ENCODE measurements around the gene PPP1R7.

PPP1R7 gene

DNA sequence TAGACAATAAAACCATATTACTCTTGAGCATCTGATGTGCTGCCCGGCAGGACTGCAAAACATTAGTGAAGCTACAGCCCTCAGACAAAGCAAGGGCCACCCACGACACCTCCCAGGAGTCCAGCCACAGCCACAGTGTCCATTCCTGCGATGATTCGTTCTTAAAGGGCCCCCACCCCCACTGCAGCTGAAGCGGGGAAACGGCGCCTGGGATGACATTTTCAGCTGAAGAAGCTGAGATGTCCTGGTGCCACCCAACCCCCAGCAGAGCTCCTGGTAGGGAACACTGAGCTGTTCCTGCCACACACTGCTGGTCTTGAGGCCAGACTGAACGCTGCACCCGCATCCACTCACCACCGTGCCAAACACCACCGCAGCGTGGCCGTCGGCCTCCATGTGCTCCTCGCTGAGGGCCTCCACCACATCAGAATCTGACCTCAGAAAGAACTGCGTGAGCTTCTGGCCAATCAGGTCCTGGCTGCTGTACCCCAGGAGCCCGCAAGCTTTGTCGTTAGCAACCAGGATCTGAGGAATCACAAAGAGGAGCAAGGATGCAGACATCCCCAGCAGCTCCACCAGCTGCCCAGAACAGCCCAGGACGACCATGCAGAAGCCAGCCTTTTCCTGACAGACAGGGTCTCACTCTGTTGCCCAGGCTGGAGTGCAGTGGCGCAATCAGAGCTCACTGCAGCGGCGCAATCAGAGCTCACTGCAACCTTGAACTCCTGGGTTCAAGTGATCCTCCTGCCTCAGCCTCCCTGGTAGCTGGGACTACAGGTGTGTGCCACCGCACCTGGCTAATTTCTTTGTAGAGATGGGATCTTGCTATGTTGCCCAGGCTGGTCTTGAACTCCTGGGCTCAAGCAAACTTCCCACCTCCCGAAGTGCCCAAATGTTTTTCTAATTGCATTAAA lies 10.5 kb upstream of the PPP1R7 start:
- no peak for DNase-seq (ENCODE audit: low read depth in 2 of 2)

- no peak for DNase-seq (ENCODE audit: low read depth in 2 of 2)
These were observed 9.8 kb upstream of the PPP1R7 start for GRCh38 chr2:241140445-241140840.

GRCh38 chr2:241141214-241141770 lies 9.0 kb upstream of the PPP1R7 start:
- DNase-seq (ENCODE audit: low read depth in 2 of 2), result no peak

- DNase-seq (ENCODE audit: low read depth in 2 of 2), result no peak
These were observed 8.2 kb upstream of the PPP1R7 start for GRCh38 chr2:241142063-241142462.

DNA sequence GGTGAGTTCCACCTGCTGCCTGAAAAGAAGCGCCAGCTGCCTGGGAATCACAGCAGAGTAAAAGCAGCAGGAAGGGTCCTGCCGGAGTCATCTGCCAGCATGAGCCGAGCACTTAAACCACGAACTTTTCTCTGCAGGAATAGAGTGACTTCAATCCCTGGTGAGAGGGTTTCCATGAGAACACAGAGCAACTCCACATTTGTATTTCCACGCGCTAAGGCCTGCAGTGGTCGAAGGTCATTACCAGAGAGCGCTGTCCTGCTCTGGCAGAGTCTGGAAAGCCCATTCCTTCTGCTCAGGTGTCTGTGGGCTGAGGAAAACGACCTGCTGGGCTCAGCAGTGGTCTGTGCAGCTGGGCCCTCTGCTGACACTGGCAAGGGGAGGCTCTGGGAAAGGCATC lies 7.7 kb upstream of the PPP1R7 start:
- DNase-seq (ENCODE audit: low read depth in 2 of 2), result no peak

GRCh38 chr2:241146286-241146685 lies 4.0 kb upstream of the PPP1R7 start:
- no peak for DNase-seq (ENCODE audit: low read depth in 2 of 2)

GRCh38 chr2:241147336-241147735 lies 2.9 kb upstream of the PPP1R7 start:
- DNase-seq (ENCODE audit: low read depth in 2 of 2), result no peak

- DNase-seq (ENCODE audit: low read depth in 2 of 2), result no peak
These were observed 2.0 kb upstream of the PPP1R7 start for GRCh38 chr2:241148239-241148638.

DNA sequence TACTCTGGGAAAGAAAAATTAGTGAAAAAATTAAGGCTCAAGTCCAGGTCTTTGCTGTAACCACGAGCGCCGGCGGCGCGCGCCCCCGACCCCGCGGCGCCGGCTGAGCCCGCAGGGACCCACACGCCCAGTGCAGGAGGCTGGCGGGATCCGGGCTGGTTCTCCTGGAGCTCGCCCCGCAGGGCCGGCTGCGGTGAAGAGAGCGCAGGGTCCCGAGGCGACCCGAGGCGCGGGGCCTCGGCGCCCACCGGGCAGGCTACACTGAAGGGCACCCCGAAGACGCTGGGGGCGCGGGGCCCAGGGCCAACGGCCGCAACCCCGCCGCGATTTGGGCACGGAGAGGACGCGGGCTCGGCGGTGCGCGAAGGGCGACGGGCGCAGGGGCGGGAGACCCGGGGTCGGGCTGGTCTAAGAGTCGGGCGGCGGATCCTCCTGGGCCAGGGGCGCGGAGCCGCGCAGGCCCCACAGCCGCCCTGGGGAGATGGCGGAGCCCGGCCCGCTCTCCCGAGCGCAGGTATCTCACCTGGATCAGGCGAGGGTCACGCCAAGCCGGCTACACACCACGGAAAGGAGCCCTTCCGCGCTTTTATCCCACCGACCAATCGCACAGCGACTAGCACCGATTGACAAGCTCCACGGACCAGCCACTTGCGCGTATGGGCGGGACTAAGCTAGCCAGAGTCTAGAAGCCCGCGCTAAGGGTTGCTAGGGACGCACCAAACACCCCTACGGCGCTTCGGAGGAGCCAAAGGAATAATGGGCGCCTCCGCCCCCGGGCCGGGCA lies 1.2 kb upstream of the PPP1R7 start, which contains the start of gene PASK:
Gene PASK (minus strand): TSS at position 582 of the 784 bp plus-strand sequence. CDS start 6,440 bp downstream, outside the sequence.
- peak; percentile 71 to 74 for DNase-seq (ENCODE audit: low read depth in 2 of 2)

- DNase-seq (ENCODE audit: low read depth in 2 of 2), result no peak
These were observed 667 bp upstream of the PPP1R7 start for GRCh38 chr2:241149675-241149924.

DNA sequence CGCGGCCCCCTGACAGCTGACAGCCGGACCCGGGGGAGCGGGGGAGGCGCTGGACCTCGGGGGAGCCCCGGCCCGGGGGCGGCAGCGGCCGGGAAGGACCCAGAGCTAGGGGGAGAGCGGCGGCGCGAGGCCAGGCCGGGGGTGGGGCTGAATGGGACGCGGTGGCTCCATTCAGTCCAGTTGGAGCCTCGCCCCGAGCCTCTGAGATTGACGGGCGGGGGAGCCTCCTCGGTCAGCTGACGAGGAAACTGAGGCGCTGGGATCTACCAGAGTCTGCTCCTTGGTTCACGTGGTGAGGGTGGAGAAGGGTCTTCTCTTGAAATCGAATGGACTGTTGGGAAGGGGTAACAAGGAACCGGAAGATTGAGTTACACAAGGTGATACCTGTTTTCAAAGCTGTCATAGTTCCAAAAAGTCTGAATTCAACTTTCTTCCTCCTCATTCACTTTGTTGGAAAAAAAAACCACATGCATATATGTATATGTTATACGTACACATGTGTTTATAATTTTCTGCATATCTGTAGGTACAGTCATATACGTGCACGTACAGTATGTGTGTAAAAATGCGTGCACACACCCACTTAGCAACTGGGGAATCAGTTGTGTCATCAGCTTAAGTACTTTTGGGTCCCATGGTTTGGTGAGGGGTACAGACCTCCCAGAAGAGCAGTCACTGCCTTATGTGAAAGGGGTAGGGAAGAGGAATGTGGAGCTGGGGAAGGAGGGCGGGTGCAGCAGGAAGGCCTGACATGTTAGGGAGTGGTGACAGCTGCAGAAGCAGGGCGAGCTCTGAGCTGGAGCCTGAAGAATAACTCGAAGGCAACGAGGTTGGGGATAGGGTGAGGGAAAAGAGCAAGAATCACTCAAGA lies 628 bp downstream of the PPP1R7 start:
- no peak for DNase-seq (ENCODE audit: low read depth in 2 of 2)

GRCh38 chr2:241151934-241152660 lies 1.8 kb downstream of the PPP1R7 start:
- DNase-seq (ENCODE audit: low read depth in 2 of 2), result no peak

DNA sequence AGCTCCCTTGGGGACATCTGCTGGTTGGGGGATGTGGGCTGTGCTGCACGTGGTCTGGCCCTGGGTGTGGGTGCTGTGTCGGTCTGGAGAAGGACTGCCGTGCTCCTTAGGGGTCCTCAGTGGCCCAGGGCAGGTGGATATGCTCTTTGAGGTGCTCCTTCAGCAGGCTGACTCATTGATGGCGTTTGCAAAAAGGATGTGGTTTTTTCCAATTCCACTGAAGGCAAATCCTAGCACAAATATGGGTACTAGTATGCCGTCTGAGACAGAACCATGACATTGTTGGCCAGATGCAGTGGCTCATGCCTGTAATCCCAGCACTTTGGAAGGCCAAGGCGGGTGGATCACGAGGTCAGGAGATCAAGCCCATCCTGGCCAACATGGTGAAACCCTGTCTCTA lies 3.3 kb downstream of the PPP1R7 start:
- no peak for DNase-seq (ENCODE audit: low read depth in 2 of 2)

- DNase-seq (ENCODE audit: low read depth in 2 of 2), result no peak
These were observed 4.6 kb downstream of the PPP1R7 start for GRCh38 chr2:241154915-241155314.

GRCh38 chr2:241155936-241156335 lies 5.7 kb downstream of the PPP1R7 start:
- DNase-seq (ENCODE audit: low read depth in 2 of 2), result no peak

GRCh38 chr2:241156971-241157441 lies 6.7 kb downstream of the PPP1R7 start:
- DNase-seq (ENCODE audit: low read depth in 2 of 2), result no peak

GRCh38 chr2:241157841-241158545 lies 7.7 kb downstream of the PPP1R7 start:
- DNase-seq (ENCODE audit: low read depth in 2 of 2), result no peak

DNA sequence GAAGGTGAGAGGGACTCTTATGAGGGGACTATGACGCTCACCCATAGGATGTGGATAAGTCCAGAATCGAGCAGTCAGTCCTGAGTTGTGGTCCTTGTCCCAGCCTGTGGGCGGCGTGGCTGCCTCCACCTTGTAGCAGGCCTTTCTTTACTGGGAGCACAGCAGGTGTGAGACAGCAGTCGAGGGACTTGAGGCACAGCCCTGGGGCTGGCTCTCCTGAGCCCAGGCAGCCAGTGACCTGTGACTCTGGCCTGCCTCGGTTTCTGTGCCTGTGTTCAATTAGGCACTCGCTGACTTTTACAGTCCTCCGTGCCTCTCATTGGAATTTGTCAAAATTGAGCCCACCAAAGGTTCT lies 8.3 kb downstream of the PPP1R7 start:
- no peak for DNase-seq (ENCODE audit: low read depth in 2 of 2)

DNA sequence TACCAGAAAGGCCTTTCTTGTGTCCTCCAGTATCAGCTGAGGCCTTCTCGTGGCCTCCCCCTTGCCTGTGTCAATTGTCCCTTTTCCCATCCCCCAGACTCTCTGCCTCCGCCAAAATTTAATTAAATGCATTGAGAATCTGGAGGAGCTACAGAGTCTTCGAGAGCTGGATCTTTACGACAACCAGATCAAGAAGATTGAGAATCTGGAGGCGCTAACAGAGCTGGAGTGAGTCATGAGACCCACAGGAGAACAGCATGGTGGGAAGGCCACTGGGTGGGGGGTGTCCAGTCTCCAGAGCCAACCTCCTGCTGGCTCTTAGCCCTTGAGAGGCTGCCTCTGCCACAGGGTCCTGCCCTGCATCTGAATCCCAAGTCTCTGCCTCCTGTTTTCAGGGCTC lies 8.8 kb downstream of the PPP1R7 start:
- no peak for DNase-seq (ENCODE audit: low read depth in 2 of 2)

- no peak for DNase-seq (ENCODE audit: low read depth in 2 of 2)
These were observed 10.1 kb downstream of the PPP1R7 start for GRCh38 chr2:241160318-241160717.
